ENCODE results near the gene ADAMTSL1.

ADAMTSL1 gene

GRCh38 chr9:18493451-18493993 is 19.6 kb downstream of the ADAMTSL1 start:
- intact Hi-C loops (cut with DNase I) = no loop called here
- DNase-seq = no peak

- no peak for DNase-seq
- intact Hi-C loops (cut with DNase I) = no loop called here
These were observed 21.1 kb downstream of the ADAMTSL1 start for GRCh38 chr9:18495065-18495464.

- no peak for DNase-seq
- intact Hi-C loops (cut with DNase I) = no loop called here
These were observed 22.5 kb downstream of the ADAMTSL1 start for GRCh38 chr9:18496256-18497000.

GRCh38 chr9:18499062-18499461 is 25.1 kb downstream of the ADAMTSL1 start:
- intact Hi-C loops (cut with DNase I) = no loop called here
- DNase-seq = no peak

GRCh38 chr9:18499980-18500379 is 26.0 kb downstream of the ADAMTSL1 start:
- no peak for DNase-seq
- intact Hi-C loops (cut with DNase I) = no loop called here

GRCh38 chr9:18500451-18500850 is 26.5 kb downstream of the ADAMTSL1 start:
- no peak for DNase-seq
- intact Hi-C loops (cut with DNase I) = no loop called here

- DNase-seq = no peak
- intact Hi-C loops (cut with DNase I) = no loop called here
These were observed 28.0 kb downstream of the ADAMTSL1 start for GRCh38 chr9:18501949-18502348.

GRCh38 chr9:18502546-18502945 is 28.6 kb downstream of the ADAMTSL1 start:
- no peak for DNase-seq
- intact Hi-C loops (cut with DNase I) = no loop called here

GRCh38 chr9:18504707-18505106 is 30.8 kb downstream of the ADAMTSL1 start:
- intact Hi-C loops (cut with DNase I) = no loop called here

GRCh38 chr9:18507151-18507550 is 33.2 kb downstream of the ADAMTSL1 start:
- no peak for DNase-seq
- intact Hi-C loops (cut with DNase I) = no loop called here

More at GRCh38 chr9:18504707-18505106, 30.8 kb downstream of the ADAMTSL1 start:
- DNase-seq = peak in 2 of 10 donors; percentile 61 to 80

GRCh38 chr9:18516514-18516913 is 42.6 kb downstream of the ADAMTSL1 start:
- DNase-seq = no peak
- intact Hi-C loops (cut with DNase I) = no loop called here

GRCh38 chr9:18516965-18517364 is 43.0 kb downstream of the ADAMTSL1 start:
- intact Hi-C loops (cut with DNase I) = no loop called here
- no peak for DNase-seq

GRCh38 chr9:18520416-18521047 is 46.6 kb downstream of the ADAMTSL1 start:
- intact Hi-C loops (cut with DNase I) = no loop called here
- DNase-seq = no peak

GRCh38 chr9:18526685-18527084 is 52.7 kb downstream of the ADAMTSL1 start:
- intact Hi-C loops (cut with DNase I) = no loop called here
- DNase-seq = no peak

- DNase-seq = no peak
- intact Hi-C loops (cut with DNase I) = no loop called here
These were observed 57.4 kb downstream of the ADAMTSL1 start for GRCh38 chr9:18531136-18532065.

- intact Hi-C loops (cut with DNase I) = no loop called here
- no peak for DNase-seq
These were observed 60.7 kb downstream of the ADAMTSL1 start for GRCh38 chr9:18534611-18535010.

- intact Hi-C loops (cut with DNase I) = no loop called here
- no peak for DNase-seq
These were observed 62.6 kb downstream of the ADAMTSL1 start for GRCh38 chr9:18536554-18536953.

GRCh38 chr9:18539203-18539693 is 65.3 kb downstream of the ADAMTSL1 start:
- no peak for DNase-seq
- intact Hi-C loops (cut with DNase I) = no loop called here

- no peak for DNase-seq
- intact Hi-C loops (cut with DNase I) = no loop called here
These were observed 69.0 kb downstream of the ADAMTSL1 start for GRCh38 chr9:18542837-18543405.

Data from posterior cingulate gyrus (tissue), 11 donors.